Measurements from ENCODE around the gene ACVR2A.

The ACVR2A gene

GRCh38 chr2:147913701-147914480, 69.1 kb downstream of the ACVR2A start:
- DNase-seq (ENCODE audit: low read depth in 1 of 2, low spot score in 1 of 2), result no peak

GRCh38 chr2:147916067-147916466, 71.2 kb downstream of the ACVR2A start:
- DNase-seq (ENCODE audit: low read depth in 1 of 2, low spot score in 1 of 2), result no peak
- no peak for TF ChIP-seq JUND (IDR thresholded peaks at IDR 0.05; ENCODE audit: low read depth)
- in situ Hi-C loops (cut with HindIII; ENCODE audit: low pct_unique_long_range_greater_than_20kb, low sequenced_read_pairs), result no loop called here

More at GRCh38 chr2:147913701-147914480, 69.1 kb downstream of the ACVR2A start:
- in situ Hi-C loops (cut with HindIII; ENCODE audit: low pct_unique_long_range_greater_than_20kb, low sequenced_read_pairs), result no loop called here
- no peak for TF ChIP-seq JUND (IDR thresholded peaks at IDR 0.05; ENCODE audit: low read depth)

- TF ChIP-seq JUND (IDR thresholded peaks at IDR 0.05; ENCODE audit: low read depth), result no peak
- in situ Hi-C loops (cut with HindIII; ENCODE audit: low pct_unique_long_range_greater_than_20kb, low sequenced_read_pairs), result no loop called here
- DNase-seq (ENCODE audit: low read depth in 1 of 2, low spot score in 1 of 2), result no peak
Observed at GRCh38 chr2:147916723-147917122, 71.9 kb downstream of the ACVR2A start.

GRCh38 chr2:147917161-147917560, 72.3 kb downstream of the ACVR2A start:
- in situ Hi-C loops (cut with HindIII; ENCODE audit: low pct_unique_long_range_greater_than_20kb, low sequenced_read_pairs), result no loop called here
- no peak for DNase-seq (ENCODE audit: low read depth in 1 of 2, low spot score in 1 of 2)
- no peak for TF ChIP-seq JUND (IDR thresholded peaks at IDR 0.05; ENCODE audit: low read depth)

GRCh38 chr2:147923846-147924245, 79.0 kb downstream of the ACVR2A start:
- DNase-seq (ENCODE audit: low read depth in 1 of 2, low spot score in 1 of 2), result no peak

GRCh38 chr2:147924647-147925046, 79.8 kb downstream of the ACVR2A start:
- no peak for TF ChIP-seq JUND (IDR thresholded peaks at IDR 0.05; ENCODE audit: low read depth)
- DNase-seq (ENCODE audit: low read depth in 1 of 2, low spot score in 1 of 2), result no peak
- in situ Hi-C loops (cut with HindIII; ENCODE audit: low pct_unique_long_range_greater_than_20kb, low sequenced_read_pairs), result no loop called here

More at GRCh38 chr2:147923846-147924245, 79.0 kb downstream of the ACVR2A start:
- in situ Hi-C loops (cut with HindIII; ENCODE audit: low pct_unique_long_range_greater_than_20kb, low sequenced_read_pairs), result no loop called here
- TF ChIP-seq JUND (IDR thresholded peaks at IDR 0.05; ENCODE audit: low read depth), result no peak

- in situ Hi-C loops (cut with HindIII; ENCODE audit: low pct_unique_long_range_greater_than_20kb, low sequenced_read_pairs), result no loop called here
- TF ChIP-seq JUND (IDR thresholded peaks at IDR 0.05; ENCODE audit: low read depth), result no peak
- no peak for DNase-seq (ENCODE audit: low read depth in 1 of 2, low spot score in 1 of 2)
Observed at GRCh38 chr2:147925886-147926285, 81.1 kb downstream of the ACVR2A start.

- TF ChIP-seq JUND (IDR thresholded peaks at IDR 0.05; ENCODE audit: low read depth), result no peak
- no peak for DNase-seq (ENCODE audit: low read depth in 1 of 2, low spot score in 1 of 2)
- in situ Hi-C loops (cut with HindIII; ENCODE audit: low pct_unique_long_range_greater_than_20kb, low sequenced_read_pairs), result no loop called here
Observed at GRCh38 chr2:147927053-147927588, 82.3 kb downstream of the ACVR2A start.

GRCh38 chr2:147933931-147934330, 89.1 kb downstream of the ACVR2A start:
- in situ Hi-C loops (cut with HindIII; ENCODE audit: low pct_unique_long_range_greater_than_20kb, low sequenced_read_pairs), result no loop called here

GRCh38 chr2:147934881-147935620, 90.2 kb downstream of the ACVR2A start:
- no peak for DNase-seq (ENCODE audit: low read depth in 1 of 2, low spot score in 1 of 2)
- TF ChIP-seq JUND (IDR thresholded peaks at IDR 0.05; ENCODE audit: low read depth), result no peak
- in situ Hi-C loops (cut with HindIII; ENCODE audit: low pct_unique_long_range_greater_than_20kb, low sequenced_read_pairs), result no loop called here

More at GRCh38 chr2:147933931-147934330, 89.1 kb downstream of the ACVR2A start:
- DNase-seq (ENCODE audit: low read depth in 1 of 2, low spot score in 1 of 2), result no peak
- no peak for TF ChIP-seq JUND (IDR thresholded peaks at IDR 0.05; ENCODE audit: low read depth)

- DNase-seq (ENCODE audit: low read depth in 1 of 2, low spot score in 1 of 2), result peak in 1 of 2 experiments; percentile 16
- in situ Hi-C loops (cut with HindIII; ENCODE audit: low pct_unique_long_range_greater_than_20kb, low sequenced_read_pairs), result no loop called here
- TF ChIP-seq JUND (IDR thresholded peaks at IDR 0.05; ENCODE audit: low read depth), result no peak
Observed at GRCh38 chr2:147937744-147938349, 93.0 kb downstream of the ACVR2A start.

- in situ Hi-C loops (cut with HindIII; ENCODE audit: low pct_unique_long_range_greater_than_20kb, low sequenced_read_pairs), result no loop called here
- no peak for TF ChIP-seq JUND (IDR thresholded peaks at IDR 0.05; ENCODE audit: low read depth)
- DNase-seq (ENCODE audit: low read depth in 1 of 2, low spot score in 1 of 2), result no peak
Observed at GRCh38 chr2:147939313-147939712, 94.5 kb downstream of the ACVR2A start.

Data from T47D (cell line).